ENCODE measurements around the gene GREM1.

- TF ChIP-seq CTCF (IDR thresholded peaks at IDR 0.05) (no peak), TEAD4 (IDR thresholded peaks at IDR 0.05; ENCODE audit: borderline replicate concordance, insufficient read depth) (no peak), YY1 (IDR thresholded peaks at IDR 0.05; ENCODE audit: low read depth) (no peak), GATA2 (CRISPR knock-in tag; IDR thresholded peaks at IDR 0.05) (no peak), EP300 (IDR thresholded peaks at IDR 0.05; ENCODE audit: borderline replicate concordance in 1 of 2, low read depth in 1 of 2, low read length in 1 of 2) (no peak)
These were observed 43.1 kb upstream of the GREM1 start for GRCh38 chr15:32674681-32675080.

Measured in SK-N-SH (cell line).